ENCODE results near the gene SCN11A.

- no peak for TF ChIP-seq EZH2phosphoT487 (IDR thresholded peaks at IDR 0.05; ENCODE audit: low read length)
- TF ChIP-seq, protein P1, sequence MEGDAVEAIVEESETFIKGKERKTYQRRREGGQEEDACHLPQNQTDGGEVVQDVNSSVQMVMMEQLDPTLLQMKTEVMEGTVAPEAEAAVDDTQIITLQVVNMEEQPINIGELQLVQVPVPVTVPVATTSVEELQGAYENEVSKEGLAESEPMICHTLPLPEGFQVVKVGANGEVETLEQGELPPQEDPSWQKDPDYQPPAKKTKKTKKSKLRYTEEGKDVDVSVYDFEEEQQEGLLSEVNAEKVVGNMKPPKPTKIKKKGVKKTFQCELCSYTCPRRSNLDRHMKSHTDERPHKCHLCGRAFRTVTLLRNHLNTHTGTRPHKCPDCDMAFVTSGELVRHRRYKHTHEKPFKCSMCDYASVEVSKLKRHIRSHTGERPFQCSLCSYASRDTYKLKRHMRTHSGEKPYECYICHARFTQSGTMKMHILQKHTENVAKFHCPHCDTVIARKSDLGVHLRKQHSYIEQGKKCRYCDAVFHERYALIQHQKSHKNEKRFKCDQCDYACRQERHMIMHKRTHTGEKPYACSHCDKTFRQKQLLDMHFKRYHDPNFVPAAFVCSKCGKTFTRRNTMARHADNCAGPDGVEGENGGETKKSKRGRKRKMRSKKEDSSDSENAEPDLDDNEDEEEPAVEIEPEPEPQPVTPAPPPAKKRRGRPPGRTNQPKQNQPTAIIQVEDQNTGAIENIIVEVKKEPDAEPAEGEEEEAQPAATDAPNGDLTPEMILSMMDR (IDR thresholded peaks at IDR 0.05; ENCODE audit: low read length): no peak
Observed at GRCh38 chr3:39086144-39086543, 34.4 kb upstream of the SCN11A start.

Data from MM.1S (cell line).